ENCODE data around the gene CNIH3. TPM values are rescaled to one million over a fixed set of nuclear protein-coding genes. Genes with fewer than 3 reads are reported as not detected.

Gene CNIH3
- total RNA-seq, 1 donor from 2014 or later: 1.3 TPM

Other genes starting within 250 kb of the CNIH3 start
- 85.5 and 90.3 TPM in 2 replicates for gene WDR26, start 181.5 kb upstream of the CNIH3 start, total RNA-seq

Data from T-helper 1 cell treated with Interleukin-12 subunit alpha and Interleukin-12 subunit beta and Interleukin-4 antibody, amounts not matched to agents 30 ng/mL and 1 ng/mL, for 36 hours (primary cell).